GM19324 (cell line): ENCODE measurements around the gene MOB3B.

Experiments used
- ATAC-seq: cut with Tn5 transposase; IDR thresholded peaks from one replicate; pipeline ENCODE4 v1.9.1; 2021; ENCODE audit warnings: mild to moderate bottlenecking, moderate library complexity; ENCODE audit not compliant: unreplicated experiment, low FRiP score

Gene MOB3B

DNA sequence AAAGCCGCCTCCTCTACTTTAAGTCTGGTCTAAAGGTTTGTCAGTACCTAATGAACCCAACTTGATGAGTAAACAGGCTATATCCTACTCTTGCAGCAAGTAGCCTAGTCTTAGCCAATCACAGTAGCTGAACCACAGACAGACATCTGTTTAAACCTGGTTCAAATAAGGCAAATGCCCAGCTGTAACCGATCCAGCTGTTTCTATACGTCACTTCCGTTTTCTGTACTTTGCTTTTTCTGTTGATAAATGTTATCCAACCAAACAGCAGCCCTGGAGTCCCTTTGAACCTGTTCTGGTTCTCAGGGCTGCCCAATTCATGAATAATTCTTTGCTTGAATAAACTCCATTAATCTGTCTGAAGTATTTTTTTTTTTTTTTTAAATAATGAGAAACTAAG lies 155.8 kb downstream of the MOB3B start:
- no peak for ATAC-seq

GRCh38 chr9:27372615-27373014 lies 157.0 kb downstream of the MOB3B start:
- ATAC-seq, result no peak

GRCh38 chr9:27371382-27371781 lies 158.2 kb downstream of the MOB3B start:
- no peak for ATAC-seq

- no peak for ATAC-seq
These were observed 160.0 kb downstream of the MOB3B start for GRCh38 chr9:27369591-27369990.

- no peak for ATAC-seq
These were observed 161.2 kb downstream of the MOB3B start for GRCh38 chr9:27368316-27368985.

GRCh38 chr9:27367921-27368315 lies 161.7 kb downstream of the MOB3B start:
- ATAC-seq, result no peak

- peak; percentile 78 for ATAC-seq
These were observed 162.3 kb downstream of the MOB3B start for GRCh38 chr9:27367175-27367798.

DNA sequence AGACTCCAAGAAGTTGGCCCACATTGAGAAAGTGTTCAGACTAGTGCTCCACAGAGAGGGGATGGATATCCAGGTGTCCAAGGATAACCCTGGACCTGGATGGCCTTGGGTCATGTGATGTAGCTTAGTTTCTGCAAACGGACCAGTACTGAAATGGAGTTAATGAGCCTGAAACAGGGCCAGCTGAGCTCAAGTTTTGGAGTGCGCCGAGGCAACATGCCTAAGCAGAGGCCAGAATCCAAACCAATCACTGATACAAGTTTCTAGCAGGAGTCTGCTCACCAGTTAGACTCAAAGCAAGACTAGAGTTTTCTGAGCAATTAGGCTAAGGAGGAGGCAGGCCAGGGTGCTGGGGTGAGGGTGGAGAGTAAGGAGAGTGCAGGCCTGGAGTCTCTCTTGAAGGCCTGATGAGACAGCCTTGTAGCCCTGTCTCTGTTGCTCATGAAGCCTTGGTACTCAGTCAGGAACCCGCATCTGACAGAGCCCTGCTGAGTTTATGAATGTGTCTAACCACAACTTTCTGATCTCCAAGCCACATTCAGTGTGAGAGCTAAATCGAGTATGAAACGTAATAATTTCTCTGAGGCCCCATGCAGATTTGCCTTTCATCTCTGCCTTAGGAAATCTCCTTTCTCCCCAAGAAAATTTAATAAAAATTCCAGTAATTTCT lies 163.8 kb downstream of the MOB3B start:
- peak; percentile 71 for ATAC-seq

GRCh38 chr9:27362447-27363210 lies 167.0 kb downstream of the MOB3B start:
- no peak for ATAC-seq

DNA sequence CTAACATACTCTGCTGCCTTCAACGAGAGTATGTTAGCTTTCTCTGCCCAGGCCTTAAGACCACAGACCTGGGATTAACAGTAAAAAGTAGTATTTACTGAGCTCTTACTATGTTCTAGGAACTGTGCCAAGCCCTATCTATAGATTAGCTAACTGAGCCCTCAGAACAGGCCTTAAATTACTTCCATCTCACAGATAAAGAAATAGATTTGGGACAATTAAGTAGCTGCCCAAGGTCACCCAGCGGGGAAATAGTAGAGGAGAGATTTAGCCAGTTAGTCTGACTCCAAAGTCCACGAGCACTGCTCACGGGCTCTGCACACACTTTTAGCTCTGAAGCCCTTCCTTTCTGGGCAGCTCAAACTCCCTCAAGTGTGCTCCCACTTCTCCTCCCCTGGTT lies 168.1 kb downstream of the MOB3B start:
- ATAC-seq, result no peak

DNA sequence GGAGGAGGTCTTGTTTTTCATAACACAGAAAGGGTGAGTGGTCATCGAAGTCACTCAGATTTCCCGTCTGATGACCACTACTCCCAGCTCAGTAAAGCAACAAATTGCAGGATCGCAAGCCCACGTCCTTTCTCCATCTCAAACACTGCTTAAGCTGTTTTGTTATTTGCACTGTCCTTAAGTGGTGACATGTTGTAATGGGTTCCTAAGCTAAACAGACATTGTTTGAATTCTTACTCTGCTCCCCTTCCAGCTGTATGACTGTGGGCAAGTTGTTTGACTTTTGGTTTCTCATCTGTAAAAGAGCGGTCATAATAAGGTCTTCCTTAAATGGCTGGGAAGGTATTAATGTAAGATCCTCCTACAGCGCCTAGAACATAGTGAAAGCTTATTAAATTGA lies 169.9 kb downstream of the MOB3B start:
- no peak for ATAC-seq

GRCh38 chr9:27358007-27358406 lies 171.6 kb downstream of the MOB3B start:
- no peak for ATAC-seq

DNA sequence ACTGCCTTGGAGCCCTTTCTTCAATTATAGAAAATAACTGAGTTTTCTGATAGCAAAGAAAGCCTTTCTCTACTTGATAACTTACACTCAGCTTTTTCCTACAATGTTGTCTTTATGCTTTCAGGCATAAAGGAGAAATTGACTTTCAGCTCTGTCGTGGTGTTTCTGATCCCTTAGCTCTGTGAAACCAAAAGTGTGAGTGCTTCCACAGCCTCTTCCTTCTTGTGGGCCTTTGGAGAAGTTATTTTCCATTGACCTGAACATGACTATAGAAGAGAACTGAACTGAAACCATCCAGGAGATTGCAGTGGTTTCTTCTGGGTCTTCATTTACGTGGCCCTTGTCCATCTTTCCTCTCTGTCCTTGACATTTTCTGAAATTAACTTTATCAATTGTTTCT lies 173.2 kb downstream of the MOB3B start:
- ATAC-seq, result no peak

DNA sequence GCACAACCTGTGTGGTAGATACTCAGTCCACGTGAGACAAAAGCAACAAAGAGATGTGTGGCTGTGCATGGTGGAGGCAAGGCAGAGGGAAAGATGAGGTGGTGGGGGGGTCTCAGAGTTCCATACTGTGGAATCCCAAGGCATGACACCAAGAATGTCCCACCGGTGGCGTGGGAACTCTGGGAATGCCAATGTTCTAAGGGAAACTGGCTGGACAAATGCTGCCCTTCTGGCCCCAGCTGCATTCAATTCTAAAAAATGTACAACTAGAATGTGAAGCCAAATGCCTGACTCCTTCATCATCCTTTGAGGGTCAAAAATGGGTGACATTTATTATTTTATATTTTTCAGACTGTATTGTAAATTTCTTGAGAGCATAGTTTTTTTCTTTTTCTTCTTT lies 174.4 kb downstream of the MOB3B start:
- ATAC-seq, result no peak

GRCh38 chr9:27353474-27354229 lies 176.0 kb downstream of the MOB3B start:
- peak; percentile 70 for ATAC-seq

GRCh38 chr9:27353166-27353473 lies 176.5 kb downstream of the MOB3B start:
- no peak for ATAC-seq

DNA sequence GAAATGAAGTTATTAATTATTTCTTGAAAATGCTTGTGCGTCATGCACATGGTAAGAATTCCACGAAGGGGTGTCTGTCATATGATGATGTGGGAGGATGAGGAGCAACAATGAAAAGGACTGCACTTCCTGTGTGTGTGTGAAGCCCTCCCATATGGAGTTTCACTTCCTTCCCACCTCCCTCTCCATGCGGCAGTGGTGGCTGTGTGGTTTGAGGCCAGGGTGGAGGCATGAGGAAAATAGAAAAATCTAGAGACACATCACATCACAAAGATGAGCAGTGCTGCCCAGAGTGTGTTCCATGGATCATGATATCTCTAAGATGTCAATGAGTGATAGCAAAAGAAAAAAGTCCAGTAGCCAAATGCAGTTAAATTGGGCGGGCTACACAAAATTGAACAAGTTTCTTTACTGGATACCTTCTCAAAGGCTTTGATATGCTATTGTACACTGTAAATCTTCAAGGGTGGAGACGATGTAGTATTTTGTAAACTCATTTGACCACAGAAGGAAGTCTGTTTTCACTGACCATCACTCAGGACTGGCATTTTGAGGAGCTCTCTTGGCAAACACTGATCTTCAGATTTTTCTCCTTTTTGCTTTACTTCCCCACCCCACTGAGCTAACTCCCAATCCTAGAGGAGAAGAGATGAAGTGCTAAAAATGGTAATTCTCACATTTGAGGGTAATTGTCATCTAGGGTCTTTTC lies 177.0 kb downstream of the MOB3B start:
- no peak for ATAC-seq

DNA sequence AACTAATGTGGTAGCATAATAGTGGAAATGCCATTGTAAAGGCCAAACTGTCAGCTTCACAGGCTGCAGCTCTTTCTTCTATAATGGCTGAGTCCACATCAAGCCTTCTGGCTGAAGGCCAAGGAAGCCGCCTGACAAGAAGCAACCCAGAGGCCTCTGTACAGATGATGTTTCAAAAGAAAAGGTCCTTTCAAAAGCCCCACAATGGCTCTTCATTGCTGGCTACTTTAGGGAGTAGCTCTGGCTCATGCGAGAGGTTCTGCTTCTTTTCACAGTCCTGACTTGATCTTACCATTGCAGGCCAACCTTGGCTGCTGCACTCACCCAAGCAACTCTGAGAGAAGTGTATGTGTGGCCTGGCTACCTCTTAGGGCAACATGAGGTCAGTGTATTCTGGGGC lies 178.2 kb downstream of the MOB3B start:
- no peak for ATAC-seq

DNA sequence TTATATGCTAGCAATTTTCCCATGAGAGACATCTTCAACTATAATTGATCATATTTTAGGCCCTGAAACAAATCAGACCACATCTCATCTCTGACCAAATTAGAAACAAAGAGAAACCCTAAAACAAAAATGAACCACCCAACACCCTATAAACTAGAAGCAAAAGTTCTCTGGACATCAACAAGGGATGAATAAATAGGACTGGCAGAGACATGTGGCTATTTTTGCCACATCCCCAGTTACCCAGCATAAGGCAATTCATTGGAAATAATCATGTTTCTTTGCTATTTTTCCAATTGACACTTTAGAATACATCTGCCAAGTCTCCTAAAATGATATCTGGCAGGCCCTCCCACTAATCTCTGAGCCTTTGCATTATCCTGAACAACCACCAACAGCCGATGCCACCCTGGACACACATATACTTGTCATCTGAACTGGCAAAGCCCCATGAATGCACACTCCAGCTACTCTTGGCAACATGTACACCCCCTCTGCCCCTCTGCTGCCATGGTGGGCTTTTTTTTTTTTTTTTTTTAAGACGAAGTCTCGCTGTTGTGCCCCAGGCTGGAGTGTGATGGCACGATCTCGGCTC lies 179.1 kb downstream of the MOB3B start:
- ATAC-seq, result no peak

DNA sequence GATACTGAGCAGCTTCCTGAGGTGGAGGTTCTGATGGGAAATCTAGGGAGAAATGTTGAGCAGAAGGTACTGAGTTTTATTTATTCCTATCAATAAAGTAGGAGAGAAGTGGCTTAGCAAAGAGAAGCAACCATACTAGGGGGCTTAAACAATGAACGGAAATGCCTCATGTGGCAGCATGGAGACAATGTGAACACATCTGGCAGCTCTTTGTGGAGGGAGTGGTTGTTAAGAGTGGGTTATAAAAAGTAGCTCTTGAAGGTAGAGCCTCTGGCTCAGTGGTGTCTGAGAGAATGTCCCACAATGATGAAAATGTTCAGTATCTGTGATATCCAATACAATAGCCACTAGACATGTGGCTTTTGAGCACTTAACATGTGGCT lies 179.9 kb downstream of the MOB3B start:
- no peak for ATAC-seq
